Activated naive CD8-positive, alpha-beta T cell treated with anti-CD3 and anti-CD28 coated beads for 36 hours (primary cell): Measurements from ENCODE around the gene PILRB. TPM values are rescaled to one million over a fixed set of nuclear protein-coding genes. Genes with fewer than 3 reads are reported as not detected.
"Not testable (repeated sequence)": the region's sequence is repeated elsewhere in the genome, so short reads cannot be mapped to it uniquely, and the experiment has no call there.

ENCODE experiments used
- DNase-seq: peaks from one replicate; pipeline ENCODE4 v3.0.0; 2021
- H3K27ac Mint-ChIP-seq: one replicate; pipeline ENCODE4 v1.8.0; 2022; ENCODE audit warnings: mild to moderate bottlenecking, moderate library complexity, mixed read lengths
- H3K27me3 Mint-ChIP-seq: one replicate; pipeline ENCODE4 v1.8.0; 2022; ENCODE audit warnings: mild to moderate bottlenecking, mixed read lengths
- H3K36me3 Mint-ChIP-seq: one replicate; pipeline ENCODE4 v1.8.0; 2021; ENCODE audit warnings: mild to moderate bottlenecking, mixed read lengths
- H3K4me1 Mint-ChIP-seq: one replicate; pipeline ENCODE4 v1.8.0; 2021; ENCODE audit warnings: mixed read lengths
- H3K4me3 Mint-ChIP-seq: one replicate; pipeline ENCODE4 v1.8.0; 2022; ENCODE audit warnings: mild to moderate bottlenecking, moderate library complexity, mixed read lengths
- H3K9me3 Mint-ChIP-seq: one replicate; pipeline ENCODE4 v1.8.0; 2022; ENCODE audit warnings: mixed read lengths
- total RNA-seq, 2 experiments: library from RNA; stranded (reverse); gene quantifications; one replicate each; pipeline ENCODE4 v1.2.3, GENCODE V29; 2021

PILRB gene
- total RNA-seq, 2 experiments from 2014 or later, result 24.5 to 28.3 TPM

- DNase-seq, result no peak
- no peaks in the 10 kb centered on the region for H3K36me3 Mint-ChIP-seq
- no peak overlapping the region for H3K27ac Mint-ChIP-seq
- H3K4me3 Mint-ChIP-seq, result no peak overlapping the region
- no peaks in the 10 kb centered on the region for H3K27me3 Mint-ChIP-seq
- peaks cover 18% of the 10 kb centered on the region for H3K4me1 Mint-ChIP-seq
- H3K9me3 Mint-ChIP-seq, result no peaks in the 10 kb centered on the region
Observed at GRCh38 chr7:100378114-100378755, 20.3 kb downstream of the PILRB start.

- Mint-ChIP-seq H3K9me3 (no peaks in the 10 kb centered on the region), H3K27me3 (no peaks in the 10 kb centered on the region), H3K4me3 (no peak overlapping the region), H3K4me1 (peaks cover 7% of the 10 kb centered on the region), H3K27ac (no peak overlapping the region), H3K36me3 (no peaks in the 10 kb centered on the region)
- no peak for DNase-seq
Observed at GRCh38 chr7:100380196-100380595, 22.3 kb downstream of the PILRB start.

- not testable (repeated sequence) for H3K4me1 Mint-ChIP-seq, H3K9me3 Mint-ChIP-seq, H3K4me3 Mint-ChIP-seq, H3K27me3 Mint-ChIP-seq, H3K27ac Mint-ChIP-seq, H3K36me3 Mint-ChIP-seq, DNase-seq
Observed at GRCh38 chr7:100381531-100382233, 23.8 kb downstream of the PILRB start.

- H3K27me3 Mint-ChIP-seq, H3K4me3 Mint-ChIP-seq: not testable (repeated sequence)
Observed at GRCh38 chr7:100382234-100382853, 24.4 kb downstream of the PILRB start.

GRCh38 chr7:100384628-100385294 lies 26.8 kb downstream of the PILRB start:
- H3K4me3 Mint-ChIP-seq, result no peak overlapping the region
- peaks cover 5% of the 10 kb centered on the region for H3K27me3 Mint-ChIP-seq
- no peaks in the 10 kb centered on the region for H3K36me3 Mint-ChIP-seq
- no peak overlapping the region for H3K27ac Mint-ChIP-seq
- DNase-seq, result no peak
- peaks cover 7% of the 10 kb centered on the region for H3K4me1 Mint-ChIP-seq
- no peaks in the 10 kb centered on the region for H3K9me3 Mint-ChIP-seq

More at GRCh38 chr7:100382234-100382853, 24.4 kb downstream of the PILRB start:
- peak overlapping the region; percentile 10 for H3K27ac Mint-ChIP-seq
- H3K9me3 Mint-ChIP-seq, H3K36me3 Mint-ChIP-seq, H3K4me1 Mint-ChIP-seq, DNase-seq: not testable (repeated sequence)

- H3K4me1 Mint-ChIP-seq, result peaks cover 7% of the 10 kb centered on the region
- H3K27ac Mint-ChIP-seq, result no peak overlapping the region
- DNase-seq, result no peak
- H3K4me3 Mint-ChIP-seq, result no peak overlapping the region
- H3K36me3 Mint-ChIP-seq, result no peaks in the 10 kb centered on the region
- H3K27me3 Mint-ChIP-seq, result peaks cover 10% of the 10 kb centered on the region
- H3K9me3 Mint-ChIP-seq, result no peaks in the 10 kb centered on the region
Observed at GRCh38 chr7:100386940-100387339, 29.0 kb downstream of the PILRB start.

GRCh38 chr7:100387695-100388094 lies 29.8 kb downstream of the PILRB start:
- Mint-ChIP-seq H3K9me3 (no peaks in the 10 kb centered on the region), H3K36me3 (no peaks in the 10 kb centered on the region), H3K4me3 (no peak overlapping the region), H3K4me1 (peaks cover 3% of the 10 kb centered on the region), H3K27ac (no peak overlapping the region), H3K27me3 (peaks cover 15% of the 10 kb centered on the region)
- no peak for DNase-seq

GRCh38 chr7:100389437-100390088 lies 31.6 kb downstream of the PILRB start:
- peaks cover 15% of the 10 kb centered on the region for H3K27me3 Mint-ChIP-seq
- no peak overlapping the region for H3K27ac Mint-ChIP-seq
- no peaks in the 10 kb centered on the region for H3K36me3 Mint-ChIP-seq
- no peak overlapping the region for H3K4me3 Mint-ChIP-seq
- no peaks in the 10 kb centered on the region for H3K4me1 Mint-ChIP-seq
- no peaks in the 10 kb centered on the region for H3K9me3 Mint-ChIP-seq
- no peak for DNase-seq

GRCh38 chr7:100390286-100391009 lies 32.5 kb downstream of the PILRB start:
- H3K36me3 Mint-ChIP-seq, result no peaks in the 10 kb centered on the region
- H3K4me3 Mint-ChIP-seq, result no peak overlapping the region
- DNase-seq, result no peak
- peaks cover 15% of the 10 kb centered on the region for H3K27me3 Mint-ChIP-seq
- no peaks in the 10 kb centered on the region for H3K9me3 Mint-ChIP-seq
- no peak overlapping the region for H3K27ac Mint-ChIP-seq
- peaks cover 2% of the 10 kb centered on the region for H3K4me1 Mint-ChIP-seq

GRCh38 chr7:100393233-100393905 lies 35.5 kb downstream of the PILRB start:
- H3K4me1 Mint-ChIP-seq, result peaks cover 21% of the 10 kb centered on the region
- H3K27me3 Mint-ChIP-seq, result peaks cover 17% of the 10 kb centered on the region
- H3K9me3 Mint-ChIP-seq, result no peaks in the 10 kb centered on the region
- no peak overlapping the region for H3K4me3 Mint-ChIP-seq
- H3K27ac Mint-ChIP-seq, result no peak overlapping the region
- DNase-seq, result no peak
- H3K36me3 Mint-ChIP-seq, result no peaks in the 10 kb centered on the region

- Mint-ChIP-seq H3K27me3 (peaks cover 24% of the 10 kb centered on the region), H3K4me1 (peaks cover 24% of the 10 kb centered on the region), H3K27ac (no peak overlapping the region), H3K9me3 (no peaks in the 10 kb centered on the region), H3K36me3 (no peaks in the 10 kb centered on the region), H3K4me3 (no peak overlapping the region)
- no peak for DNase-seq
Observed at GRCh38 chr7:100394077-100394476, 36.2 kb downstream of the PILRB start.

- no peaks in the 10 kb centered on the region for H3K36me3 Mint-ChIP-seq
- peak overlapping the region; percentile 32 for H3K4me3 Mint-ChIP-seq
- DNase-seq, result peak; percentile 61
Observed at GRCh38 chr7:100396421-100396982, 38.6 kb downstream of the PILRB start.

GRCh38 chr7:100397315-100398081 lies 39.6 kb downstream of the PILRB start:
- peaks cover 24% of the 10 kb centered on the region for H3K4me1 Mint-ChIP-seq
- no peaks in the 10 kb centered on the region for H3K9me3 Mint-ChIP-seq
- no peak for DNase-seq
- peaks cover 9% of the 10 kb centered on the region for H3K27me3 Mint-ChIP-seq
- H3K4me3 Mint-ChIP-seq, result peak overlapping the region; percentile 11
- no peaks in the 10 kb centered on the region for H3K36me3 Mint-ChIP-seq
- peak overlapping the region; percentile 73 for H3K27ac Mint-ChIP-seq

More at GRCh38 chr7:100396421-100396982, 38.6 kb downstream of the PILRB start:
- Mint-ChIP-seq H3K9me3 (no peaks in the 10 kb centered on the region), H3K27ac (peak overlapping the region; percentile 73), H3K27me3 (peaks cover 18% of the 10 kb centered on the region), H3K4me1 (peaks cover 24% of the 10 kb centered on the region)
